ENCODE data around the gene EHD1.
A peak's percentile ranks its signal among the peaks of the same experiment; 100 is the strongest.
"Not testable (repeated sequence)": the region's sequence is repeated elsewhere in the genome, so short reads cannot be mapped to it uniquely, and the experiment has no call there.

Gene EHD1

DNA sequence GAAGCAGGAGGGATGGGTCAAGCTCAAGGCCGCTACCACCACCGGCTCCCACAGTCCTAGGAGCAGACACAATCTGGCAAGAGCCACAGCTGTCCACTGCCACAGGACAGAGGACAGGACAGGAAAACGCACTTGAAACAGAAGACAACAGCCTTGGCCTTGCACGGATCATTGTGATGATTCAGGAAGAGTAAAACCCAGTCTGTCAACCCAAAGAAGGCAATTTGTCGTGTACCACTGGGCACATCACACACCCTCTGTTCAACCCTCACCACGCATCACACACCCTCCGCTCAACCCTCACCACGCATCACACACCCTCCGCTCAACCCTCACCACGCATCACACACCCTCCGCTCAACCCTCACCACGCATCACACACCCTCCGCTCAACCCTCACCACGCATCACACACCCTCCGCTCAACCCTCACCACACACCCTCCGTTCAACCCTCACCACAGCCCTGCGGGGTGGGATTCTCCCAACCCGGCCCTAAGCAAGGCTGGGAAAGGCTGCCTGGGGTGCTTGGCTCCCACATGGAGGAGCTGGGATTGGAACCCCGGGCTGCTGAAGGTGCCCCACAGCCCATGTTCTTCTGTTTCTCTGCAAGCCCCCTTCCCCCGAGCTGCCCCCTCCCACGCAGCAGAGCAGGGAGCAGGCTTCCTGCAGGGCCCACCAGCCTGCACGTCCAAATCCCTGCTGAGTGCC, 22.7 kb downstream of the EHD1 start:
- DNase-seq = no peak

DNA sequence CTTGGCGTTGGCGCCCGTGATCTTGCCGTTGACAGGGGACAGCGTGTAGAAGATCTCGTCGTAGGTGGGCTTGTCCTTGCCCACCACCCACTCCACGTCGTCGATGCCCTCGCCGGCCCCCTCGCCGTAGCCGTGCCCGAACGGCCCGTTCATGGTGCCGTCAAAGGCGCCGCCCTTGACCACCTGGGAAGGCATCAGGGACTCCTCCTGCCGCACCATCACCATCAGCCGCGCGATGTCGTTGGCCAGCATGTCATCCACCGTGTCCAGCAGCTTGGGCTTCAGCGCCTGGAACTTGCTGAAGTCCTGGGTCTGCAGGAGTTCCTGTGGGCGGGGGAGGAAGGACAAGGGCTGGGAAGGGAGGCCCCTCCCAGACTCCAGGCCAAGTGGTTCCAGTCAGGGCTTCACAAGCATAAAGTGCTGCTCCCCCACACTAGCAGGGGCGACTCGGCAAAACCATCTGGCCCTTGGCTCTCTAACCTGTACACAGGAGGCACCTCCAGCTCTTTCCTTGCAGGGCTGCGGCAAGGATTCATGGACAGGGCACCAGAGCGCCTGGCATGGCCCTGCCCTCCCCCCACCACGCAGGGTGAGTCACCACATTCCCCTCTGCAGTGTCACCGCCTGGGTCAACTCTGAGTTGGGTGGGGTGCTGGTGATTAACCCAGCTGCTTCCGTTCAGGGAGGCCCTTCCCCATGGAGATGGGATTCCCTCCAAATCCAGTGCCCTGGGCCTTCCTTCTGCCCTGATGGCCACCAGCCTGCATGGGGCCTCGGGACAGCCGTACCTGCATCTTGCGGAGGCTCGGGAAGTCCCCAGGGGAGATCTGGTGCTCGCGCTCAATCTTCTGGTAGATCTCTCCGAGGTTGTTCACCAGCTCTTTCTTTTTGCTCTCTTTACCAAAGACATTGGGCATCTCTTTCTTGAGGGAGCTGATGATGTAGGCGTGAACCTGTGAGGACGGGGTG, 23.6 kb downstream of the EHD1 start:
- peak; percentile 37 for DNase-seq

DNA sequence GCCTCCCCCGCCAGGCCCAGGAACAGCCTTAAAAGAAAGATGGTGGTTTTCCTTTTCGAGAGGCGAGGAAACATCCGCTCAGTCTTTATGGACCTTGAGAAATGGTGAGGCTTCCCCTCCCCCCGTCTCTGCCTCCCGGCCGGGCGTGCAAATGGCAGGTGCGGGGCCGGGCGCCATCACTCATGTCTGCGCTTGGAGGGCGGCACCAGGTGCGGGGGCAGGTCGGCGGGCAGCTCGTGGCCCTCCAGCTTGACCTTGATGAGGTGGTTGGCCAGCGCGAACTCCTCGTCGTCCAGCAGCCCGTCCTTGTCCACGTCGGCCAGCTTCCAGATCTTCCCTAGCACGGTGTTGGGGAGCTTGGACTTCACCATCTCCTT, 24.3 kb downstream of the EHD1 start:
- DNase-seq = no peak

DNA sequence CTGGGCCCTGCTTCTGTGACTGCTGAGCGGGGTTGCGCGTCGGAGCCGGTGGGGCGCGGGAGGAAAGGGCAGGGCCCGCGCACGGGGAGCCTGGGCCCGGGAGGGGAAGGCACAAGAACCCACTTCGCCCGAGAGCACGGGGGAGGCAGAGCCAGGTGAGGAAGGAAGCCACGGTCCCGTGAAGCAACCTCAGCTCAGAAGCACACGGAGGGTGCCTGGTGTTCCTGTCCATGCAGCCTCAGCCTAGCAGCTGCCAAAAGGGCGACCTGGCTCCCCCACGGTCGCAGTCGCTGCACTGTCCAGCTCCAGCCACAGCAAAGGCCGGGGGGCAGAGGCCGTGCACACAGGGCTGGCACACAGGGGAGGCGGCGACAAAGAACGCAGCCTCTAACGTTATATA, 24.7 kb downstream of the EHD1 start:
- no peak for DNase-seq

DNA sequence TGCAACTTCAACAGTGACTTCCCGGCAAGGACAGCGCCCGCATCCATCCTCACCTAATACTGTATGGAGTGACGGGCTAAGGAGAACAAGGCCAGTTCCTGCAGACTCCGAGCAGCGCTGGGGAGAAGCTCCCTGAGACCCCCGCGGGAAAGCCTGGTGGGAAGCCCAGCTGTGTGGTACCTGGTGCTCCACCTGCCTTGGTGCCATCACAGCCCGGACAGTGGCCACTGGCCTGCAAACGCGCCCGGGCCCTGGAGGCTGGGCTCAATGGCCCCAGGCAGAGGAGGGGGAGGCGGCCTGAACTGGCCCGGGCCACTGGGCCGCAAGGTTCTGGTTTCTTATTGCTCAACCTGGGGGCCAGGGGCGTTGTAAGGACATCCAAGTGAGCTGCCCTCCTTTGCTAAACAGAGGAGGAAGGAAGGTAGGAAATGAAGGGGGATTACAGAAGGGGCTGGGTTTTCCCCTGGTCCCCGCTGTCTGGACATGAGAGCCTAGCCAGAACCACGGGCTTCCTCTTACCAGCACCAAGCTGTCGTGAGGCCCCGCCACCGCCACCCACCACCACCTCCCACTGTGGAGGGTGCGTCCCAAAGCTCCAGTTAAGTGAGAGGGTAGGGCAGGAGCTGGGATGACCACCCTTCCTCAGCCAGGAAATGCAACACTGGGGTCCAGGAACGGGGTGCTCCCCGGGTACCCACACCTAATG, 25.5 kb downstream of the EHD1 start:
- DNase-seq = no peak

DNA sequence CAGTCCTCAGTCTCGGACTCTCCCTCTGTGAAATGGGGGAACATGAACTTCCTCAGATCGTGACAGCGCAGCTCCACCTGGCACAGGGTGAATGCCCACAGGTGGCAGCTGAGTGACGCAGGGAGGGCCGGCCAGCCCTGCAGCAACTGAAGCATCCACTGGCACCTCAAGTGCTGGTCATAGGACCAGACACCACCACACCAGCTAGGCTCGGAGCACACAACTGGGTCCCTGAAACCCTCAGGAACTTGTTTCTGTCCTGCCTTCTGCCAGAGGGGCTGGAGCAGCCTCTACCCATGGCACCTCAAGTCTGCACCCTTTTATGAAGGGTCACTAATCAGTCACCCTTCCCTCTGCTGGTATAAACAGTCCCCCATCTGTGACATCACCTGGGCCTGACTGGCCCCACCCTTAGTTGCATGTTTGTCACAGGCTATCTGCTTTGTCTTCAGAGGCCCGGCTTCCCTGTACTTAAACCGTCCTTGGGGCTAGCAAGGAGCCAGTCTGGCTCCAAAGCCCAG, 26.5 kb downstream of the EHD1 start:
- no peak for DNase-seq

DNA sequence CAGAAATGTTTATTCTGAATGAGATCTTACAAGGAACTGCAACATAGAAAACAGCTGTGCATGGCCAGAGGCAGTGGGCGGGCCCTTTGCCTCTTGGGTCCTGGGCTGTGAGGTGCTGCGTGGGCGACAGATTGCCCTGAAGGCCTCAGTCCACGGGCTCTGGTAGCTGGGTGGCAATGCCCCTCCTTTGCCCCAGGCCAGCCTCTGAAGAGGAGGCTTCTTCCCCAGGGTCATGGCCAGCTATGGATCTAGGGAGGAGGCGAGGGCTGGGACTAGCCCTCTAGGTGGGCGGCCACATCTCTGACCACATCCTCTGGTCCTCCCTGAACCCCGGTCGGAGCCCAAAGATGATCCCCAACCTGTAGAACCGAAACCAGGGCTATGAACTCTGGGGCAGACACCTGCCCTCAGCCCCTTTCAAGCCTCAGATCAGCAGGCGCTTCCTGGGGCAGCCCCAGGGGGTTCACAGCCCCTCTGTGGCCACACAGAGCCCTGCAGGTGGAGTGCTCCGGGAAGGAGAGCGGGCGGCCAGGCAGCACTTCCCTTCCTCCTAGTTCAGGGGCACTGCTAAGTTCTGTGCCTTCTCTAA, 27.3 kb downstream of the EHD1 start:
- DNase-seq = no peak

DNA sequence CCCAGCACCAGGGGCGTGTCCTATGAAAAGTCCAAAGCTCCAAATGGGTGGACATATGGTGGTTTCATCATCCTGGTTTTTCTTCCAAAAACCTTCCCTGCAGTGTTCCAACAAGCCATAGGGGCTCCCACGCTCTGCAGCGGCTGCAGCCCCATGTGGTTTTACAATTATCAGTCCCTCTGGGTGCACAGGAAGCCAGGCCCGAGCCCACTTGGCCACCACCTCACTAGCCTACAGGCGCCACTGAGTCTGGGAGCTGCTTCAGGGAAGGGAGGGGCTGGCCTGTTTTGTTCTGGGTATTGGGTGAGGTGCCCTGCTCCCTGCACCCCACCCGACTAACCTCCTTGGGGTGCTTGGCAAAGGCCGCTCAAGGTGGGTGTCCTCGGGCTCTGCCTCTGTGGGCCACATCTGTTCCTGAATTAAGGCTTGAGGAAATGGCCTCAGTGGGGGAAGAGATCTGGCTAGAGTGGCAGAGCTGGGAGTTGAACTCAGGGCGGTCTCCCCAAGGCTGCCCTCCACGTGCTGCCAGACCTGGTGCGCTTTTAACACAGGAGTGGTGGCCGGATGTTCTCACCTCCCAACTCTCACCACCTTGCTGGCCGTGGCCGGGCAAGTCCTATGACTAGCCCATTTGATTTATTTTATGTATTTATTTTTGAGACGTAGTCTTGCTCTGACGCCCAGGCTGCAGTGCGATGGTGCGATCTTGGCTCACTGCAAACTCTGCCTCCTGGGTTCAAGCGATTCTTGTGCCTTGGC, 28.6 kb downstream of the EHD1 start:
- no peak for DNase-seq

DNA sequence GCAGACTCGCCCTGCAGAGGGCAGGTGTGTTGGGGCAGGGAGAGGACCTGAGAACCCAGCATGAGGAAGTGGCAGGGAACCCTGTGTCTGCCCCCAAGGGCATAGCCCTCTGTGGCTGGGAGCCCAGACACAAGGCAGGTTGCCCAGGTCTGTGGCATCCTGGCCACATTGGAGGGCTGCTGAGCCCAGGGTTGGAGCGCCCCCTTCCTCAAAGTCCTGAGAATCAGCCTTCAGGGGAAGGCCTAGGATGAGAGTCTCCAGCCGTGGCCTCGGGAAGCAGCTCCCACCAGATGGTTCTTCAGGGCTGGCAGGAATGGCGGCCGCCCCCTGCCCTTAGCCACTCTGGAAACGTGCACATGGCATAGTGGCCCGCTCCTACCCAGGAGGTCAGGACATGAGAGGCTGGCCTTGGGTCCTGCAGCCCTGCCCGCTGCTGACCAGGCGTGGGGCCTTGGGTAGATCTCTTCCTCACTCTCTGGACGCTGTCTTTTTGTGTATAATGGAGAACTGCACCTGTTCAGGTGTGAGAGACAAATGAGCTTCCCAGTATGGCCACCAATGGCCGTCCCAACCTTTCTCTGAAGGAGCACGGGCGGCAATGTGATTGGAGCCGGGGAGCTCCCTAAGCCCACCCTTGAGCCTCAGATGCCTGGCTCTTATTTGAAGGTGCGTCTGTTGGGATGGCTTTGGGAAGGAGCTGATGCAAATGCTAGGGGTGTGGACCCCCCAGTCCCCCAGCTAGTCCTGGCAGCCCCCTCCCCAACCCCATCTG, 29.4 kb downstream of the EHD1 start:
- no peak for DNase-seq

DNA sequence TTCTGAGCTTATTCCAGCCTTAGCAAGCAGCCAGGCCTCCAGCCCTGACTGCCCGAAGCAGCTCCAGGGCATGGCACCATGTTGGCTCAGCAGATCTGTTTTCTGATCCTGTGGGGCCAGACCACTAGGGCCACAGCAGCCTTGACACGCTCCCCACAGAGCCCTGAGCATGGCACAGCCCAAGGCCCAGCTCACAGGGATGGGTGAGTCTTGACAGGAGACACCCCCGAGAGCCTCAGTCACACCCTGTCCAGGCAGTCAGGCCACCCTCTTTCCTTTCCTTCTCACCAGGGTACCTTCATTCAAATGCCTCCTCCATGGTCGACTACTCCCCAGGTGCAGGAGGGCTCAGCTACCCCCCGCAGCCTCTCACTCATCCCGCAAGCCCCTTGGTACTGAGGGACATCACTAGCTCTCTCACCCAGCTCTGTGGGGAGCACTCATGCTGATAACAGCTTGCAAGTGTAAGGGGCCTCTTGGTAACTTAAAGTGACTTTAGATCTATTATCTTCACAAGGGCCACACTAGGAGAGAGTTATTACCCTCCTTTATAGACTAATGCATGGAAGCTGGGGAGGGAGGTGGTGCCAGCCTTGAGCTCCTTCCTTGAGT, 30.1 kb downstream of the EHD1 start:
- DNase-seq = no peak

DNA sequence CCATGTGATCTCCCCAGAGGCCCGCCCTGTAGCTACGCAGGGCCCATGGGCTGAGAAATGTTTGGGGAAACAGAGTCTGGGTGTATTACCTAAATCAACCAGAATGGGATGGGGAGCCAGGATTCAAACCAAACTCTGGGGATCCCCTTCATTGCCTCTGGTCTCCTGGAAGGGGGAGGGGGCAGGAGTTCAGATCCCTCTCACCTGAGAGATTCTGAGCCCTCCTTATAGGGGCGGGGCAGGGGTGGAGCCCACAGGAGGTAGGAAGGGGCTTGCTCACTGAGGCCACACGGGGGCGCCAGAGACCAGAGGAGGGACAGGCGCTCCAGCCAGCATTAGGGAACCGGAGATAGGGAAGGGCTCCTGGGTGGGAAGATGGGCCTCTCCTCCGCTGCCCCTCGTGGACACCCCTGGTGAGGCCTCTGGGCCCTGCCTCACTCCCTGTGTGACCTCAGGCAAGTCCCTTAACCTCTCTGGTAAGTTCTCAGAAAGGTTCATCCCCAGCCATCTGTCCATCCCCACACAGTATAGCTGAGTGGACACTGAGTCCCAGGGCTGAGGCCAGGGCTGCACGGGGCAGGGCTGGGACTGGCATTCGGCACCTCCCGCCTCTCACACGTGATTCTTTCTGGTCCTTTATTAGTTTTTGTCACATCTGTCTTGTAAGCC, 31.3 kb downstream of the EHD1 start:
- peak; percentile 87 for DNase-seq

DNA sequence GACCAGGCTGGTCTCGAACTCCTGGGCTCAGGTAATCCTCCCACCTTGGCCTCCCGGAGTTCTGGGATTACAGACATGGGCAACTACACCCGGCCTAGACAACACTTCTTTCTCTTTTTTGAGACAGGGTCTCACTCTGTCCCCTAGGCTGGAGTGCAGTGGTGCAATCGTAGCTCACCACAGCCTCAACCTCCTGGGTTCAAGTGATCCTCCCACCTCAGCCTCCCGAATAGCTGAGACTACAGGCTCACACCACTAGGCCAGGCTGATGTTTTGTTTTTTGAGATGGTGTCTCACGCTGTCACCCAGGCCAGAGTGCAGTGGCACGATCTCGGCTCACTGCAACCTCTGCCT, 32.7 kb downstream of the EHD1 start:
- not testable (repeated sequence) for DNase-seq

DNA sequence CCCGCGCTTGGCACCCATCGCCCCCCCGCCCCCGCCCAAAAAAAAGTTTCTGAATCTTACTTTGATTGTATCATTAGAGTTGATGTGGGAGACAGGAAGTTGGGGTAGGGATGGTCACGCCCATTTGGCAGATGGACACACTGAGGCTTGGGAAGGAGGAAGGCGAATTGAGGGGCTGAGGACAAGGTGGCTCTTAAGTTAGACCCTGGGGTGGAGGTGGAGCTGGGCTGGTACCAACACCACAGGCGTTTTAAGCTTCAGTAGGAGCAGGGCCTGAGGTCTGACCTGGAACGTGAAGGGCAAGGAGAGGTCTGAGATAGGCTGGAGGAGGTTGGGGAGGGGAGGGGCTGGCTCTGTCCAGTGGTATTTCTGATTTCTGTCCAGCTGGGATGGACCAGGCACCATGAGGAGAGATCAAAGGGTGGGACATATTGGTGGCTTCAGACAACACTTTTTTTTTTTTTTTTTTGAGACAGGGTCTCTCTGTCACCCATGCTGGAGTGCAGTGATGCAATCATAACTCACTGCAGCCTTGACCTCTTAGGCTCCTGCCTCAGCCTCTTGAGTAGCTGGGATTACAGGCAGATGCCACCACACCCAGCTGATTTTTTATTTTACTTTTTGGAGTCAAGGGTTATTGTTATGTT, 33.2 kb downstream of the EHD1 start:
- no peak for DNase-seq

DNA sequence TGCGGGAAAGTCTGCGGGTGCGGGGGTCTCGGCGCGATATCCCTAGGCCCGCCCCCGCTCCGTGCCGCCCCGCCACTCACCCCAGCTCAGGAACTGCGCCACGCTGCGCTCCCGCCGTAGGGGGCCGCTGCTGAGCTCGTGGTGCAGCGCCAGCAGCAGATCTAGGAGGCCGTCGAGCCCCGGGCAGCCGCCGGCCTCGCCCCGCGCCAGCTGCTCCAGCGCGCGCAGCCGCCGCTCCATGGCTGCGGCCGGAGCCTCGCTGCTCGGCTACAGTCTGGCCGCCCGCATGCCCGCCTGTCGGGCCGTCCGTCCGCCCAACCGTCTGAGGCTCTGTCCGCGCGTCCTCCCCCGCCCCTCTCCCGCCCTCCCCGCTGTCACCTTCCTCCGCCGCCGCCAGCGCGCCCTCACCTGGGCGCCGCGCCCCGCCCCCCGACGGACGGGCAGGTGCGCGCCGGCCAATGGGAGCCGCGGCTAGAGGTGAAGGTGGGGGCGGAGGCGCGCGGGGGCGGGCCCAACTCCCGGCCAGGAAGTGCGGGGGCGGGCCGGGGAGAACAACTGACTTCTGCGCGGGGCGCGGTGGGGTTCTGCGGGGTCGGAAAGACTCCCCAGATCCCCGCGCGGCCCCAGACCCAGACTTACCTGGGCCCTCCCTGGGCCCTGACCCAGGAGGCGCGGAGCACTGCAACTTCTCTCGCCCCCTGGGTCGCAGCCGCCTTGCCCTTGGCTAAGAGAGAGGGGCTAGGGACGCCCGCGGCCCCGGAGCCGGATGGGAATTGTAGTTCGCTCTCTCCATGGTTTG, 33.9 kb downstream of the EHD1 start, which contains the start of gene CDC42BPG:
Gene CDC42BPG (minus strand): TSS at position 324 of the 799 bp plus-strand sequence. CDS start 84 bp downstream, at position 240.
- DNase-seq = peak; percentile 51

DNA sequence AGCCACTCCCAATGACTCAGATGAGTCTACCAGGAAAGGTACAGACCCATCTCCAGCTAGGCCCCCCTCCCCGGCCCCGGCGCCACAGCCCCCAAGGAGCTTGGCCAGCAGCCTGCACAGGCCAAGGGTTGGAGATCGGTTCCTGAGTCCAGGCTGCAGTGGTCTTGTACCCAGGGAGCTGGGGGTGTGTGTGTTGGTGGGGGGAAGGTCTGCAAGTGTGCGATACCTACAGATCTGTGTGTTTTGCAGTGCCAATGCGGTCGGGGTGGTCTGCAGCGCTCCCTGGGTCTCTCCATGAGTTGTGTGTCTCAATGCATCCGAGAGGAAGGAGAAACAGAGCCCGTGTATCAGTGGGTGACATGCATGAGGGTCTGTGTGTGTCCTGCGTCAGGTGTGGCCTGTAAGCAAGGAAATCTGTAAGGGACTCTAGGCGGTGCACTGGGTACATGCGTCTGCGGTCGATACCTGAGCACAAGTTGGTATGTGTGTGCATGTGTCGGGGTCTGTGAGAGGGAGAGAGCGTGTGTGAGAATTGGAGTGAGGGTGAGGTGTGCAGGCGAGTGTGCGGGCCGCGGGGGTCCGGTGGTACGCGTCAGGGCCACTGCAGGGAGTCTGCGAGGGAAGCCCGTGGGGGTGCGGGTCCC, 34.6 kb downstream of the EHD1 start:
- DNase-seq = no peak

DNA sequence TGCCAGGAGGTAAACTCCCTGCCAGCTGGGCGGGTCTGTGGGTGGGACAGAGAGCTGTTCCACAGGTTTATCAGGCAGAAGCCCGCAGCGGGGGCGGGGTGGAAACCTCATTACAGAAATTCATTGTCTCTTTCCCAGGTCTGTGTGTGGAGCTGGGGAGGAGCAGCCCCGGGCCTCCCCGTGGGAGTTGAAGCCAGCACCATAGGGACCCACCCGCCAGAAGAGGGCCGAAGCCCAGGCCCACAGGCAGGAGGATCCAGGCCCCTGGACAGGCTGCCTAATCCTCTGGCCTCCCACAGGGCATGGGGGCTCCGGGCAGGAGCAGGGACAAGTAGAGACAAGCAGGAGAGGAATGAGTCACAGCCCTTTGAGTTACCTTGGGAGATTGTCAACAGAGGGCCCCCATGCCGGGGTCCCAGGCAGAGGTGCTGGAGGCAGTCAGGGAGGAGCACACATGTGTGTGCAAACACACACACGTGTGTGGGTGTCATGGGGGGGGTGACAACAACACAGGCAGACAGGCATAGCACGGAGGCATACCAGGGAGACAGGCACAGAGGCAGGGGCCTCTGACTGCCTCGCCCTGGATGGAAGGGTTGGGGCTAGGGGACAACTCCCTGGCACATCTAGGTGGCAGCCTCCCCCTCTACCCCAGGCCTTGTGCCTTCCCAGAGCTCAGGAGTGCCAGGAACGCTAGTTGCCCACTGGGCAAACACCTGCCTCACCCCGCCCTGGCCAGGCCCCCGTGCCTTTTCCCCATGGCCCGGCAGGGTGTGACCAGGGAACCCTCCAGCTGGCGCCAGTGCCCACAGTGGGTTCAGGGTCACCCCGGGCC, 35.4 kb downstream of the EHD1 start:
- no peak for DNase-seq

DNA sequence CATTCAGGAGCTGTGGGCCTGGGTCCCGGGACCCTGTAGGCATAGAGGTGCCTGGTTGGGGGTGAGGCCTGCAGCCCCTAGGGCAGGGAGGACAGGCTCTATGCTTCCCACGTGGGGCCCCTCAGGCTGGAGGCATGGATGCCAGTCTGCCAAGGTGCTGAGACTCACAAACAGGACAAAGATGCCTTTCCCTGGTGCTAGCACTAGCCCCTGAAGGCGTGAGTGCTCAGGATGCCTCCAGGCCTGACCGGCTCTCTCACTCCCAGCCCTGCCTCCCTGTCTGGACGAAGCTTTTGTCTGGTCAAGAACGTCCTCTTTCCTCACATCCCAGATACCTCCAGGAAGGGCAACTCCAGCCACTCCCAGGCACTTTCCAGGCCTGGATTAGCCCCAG, 36.1 kb downstream of the EHD1 start:
- DNase-seq = no peak

Measured in activated CD4-positive, alpha-beta T cell treated with anti-CD3 and anti-CD28 coated beads for 1 hour (primary cell).